Tibial nerve (tissue), 4 donors: ENCODE data around the gene COQ5. TPM values are rescaled to one million over a fixed set of nuclear protein-coding genes. Genes with fewer than 3 reads are reported as not detected.
A peak's percentile ranks its signal among the peaks of the same experiment; 100 is the strongest.
"Not testable (repeated sequence)": the region's sequence is repeated elsewhere in the genome, so short reads cannot be mapped to it uniquely, and the experiment has no call there.

ENCODE experiments used
- DNase-seq, 2 donors: peaks; one replicate each; pipeline ENCODE4 v3.0.0-alpha.2; 2019; ENCODE audit warnings: low spot score in 2 of 2
- H3K27ac ChIP-seq, 4 donors: fragments of 200-600 bp; sonication (generic) in 3 of 4; one replicate each; pipeline ENCODE4 v1.5.1; 2017 to 2019; ENCODE audit warnings: mild to moderate bottlenecking in 1 of 4
- H3K27me3 ChIP-seq, 2 donors: fragments of 200-600 bp; sonication (generic) in 1 of 2; one replicate each; pipeline versions ENCODE4 v1.5.1 to v1.6.0; 2017 to 2019
- H3K36me3 ChIP-seq, 3 donors: fragments of 200-600 bp; sonication (generic); one replicate each; pipeline ENCODE4 v1.5.1; 2018 to 2019
- H3K4me1 ChIP-seq, 4 donors: fragments of 200-600 bp; sonication (generic) in 3 of 4; one replicate each; pipeline ENCODE4 v1.5.1; 2017 to 2019
- H3K4me3 ChIP-seq, 4 donors: fragments of 200-600 bp; sonication (generic) in 3 of 4; one replicate each; pipeline ENCODE4 v1.5.1; 2017 to 2019; ENCODE audit warnings: mild to moderate bottlenecking in 1 of 4, moderate library complexity in 1 of 4
- H3K9me3 ChIP-seq, 4 donors: fragments of 200-600 bp; sonication (generic) in 3 of 4; one replicate each; pipeline ENCODE4 v1.5.1; 2017 to 2019
- EP300 ChIP-seq, 2 donors: sonication (generic); formaldehyde crosslinking; IDR thresholded peaks; one replicate each; pipeline ENCODE4 v1.6.1; 2017; ENCODE audit warnings: antibody characterized with exemption in 2 of 2, mild to moderate bottlenecking in 1 of 2
- POLR2A ChIP-seq, 2 donors: fragments of 450-650 bp; IDR thresholded peaks; one replicate each; pipeline ENCODE4 v1.6.1; 2017; ENCODE audit warnings: antibody characterized with exemption in 2 of 2, mild to moderate bottlenecking in 2 of 2, moderate library complexity in 2 of 2
- WGBS, 2 donors: methylation state at CpG; one replicate each; pipeline ENCODE4 v1.1.5; 2018; 5-methylcytosine and 5-hydroxymethylcytosine counted together
- total RNA-seq, 4 donors: library from RNA; depleted of rRNA; stranded (reverse); fragments of >200 nt; gene quantifications; one replicate each; pipeline ENCODE4 v1.1.0, GENCODE V29; 2016
- TF ChIP-seq, protein P1 (sequence below), 5 experiments: fragments of 200-600 bp in 3 of 5; fragments of 450-650 bp in 2 of 5; sonication (generic) in 3 of 5; IDR thresholded peaks; one replicate each; pipeline ENCODE4 v1.5.1; 2016 to 2019; ENCODE audit warnings: antibody characterized with exemption in 5 of 5, mild to moderate bottlenecking in 3 of 5, moderate library complexity in 2 of 5

Gene COQ5
- total RNA-seq, 4 donors from 2014 or later = 21.6 to 23.7 (median 23.4) TPM

DNA sequence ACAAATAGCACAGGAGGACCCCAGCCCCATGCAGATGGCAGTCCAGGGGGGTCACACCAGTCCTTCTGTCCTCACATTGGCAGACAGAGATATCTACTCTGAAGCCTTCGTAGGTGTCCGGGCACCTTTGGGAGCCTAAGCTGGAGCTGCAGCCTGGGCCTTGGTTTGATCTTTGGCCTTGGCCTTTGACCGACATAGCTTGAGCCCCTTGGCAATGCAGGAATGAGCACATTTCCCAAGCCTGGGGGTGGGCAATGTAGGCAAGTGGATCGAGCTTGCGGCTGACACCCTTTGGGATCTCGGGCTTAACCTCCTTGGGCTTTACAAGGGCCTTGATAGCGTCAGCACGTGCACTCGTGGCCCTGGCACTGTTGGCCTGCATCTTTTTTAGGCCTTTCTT is 6.4 kb downstream of the COQ5 start:
- no peak for DNase-seq
- TF ChIP-seq POLR2A (IDR thresholded peaks at IDR 0.05) (no peak), EP300 (IDR thresholded peaks at IDR 0.05) (no peak)
- TF ChIP-seq, protein P1, sequence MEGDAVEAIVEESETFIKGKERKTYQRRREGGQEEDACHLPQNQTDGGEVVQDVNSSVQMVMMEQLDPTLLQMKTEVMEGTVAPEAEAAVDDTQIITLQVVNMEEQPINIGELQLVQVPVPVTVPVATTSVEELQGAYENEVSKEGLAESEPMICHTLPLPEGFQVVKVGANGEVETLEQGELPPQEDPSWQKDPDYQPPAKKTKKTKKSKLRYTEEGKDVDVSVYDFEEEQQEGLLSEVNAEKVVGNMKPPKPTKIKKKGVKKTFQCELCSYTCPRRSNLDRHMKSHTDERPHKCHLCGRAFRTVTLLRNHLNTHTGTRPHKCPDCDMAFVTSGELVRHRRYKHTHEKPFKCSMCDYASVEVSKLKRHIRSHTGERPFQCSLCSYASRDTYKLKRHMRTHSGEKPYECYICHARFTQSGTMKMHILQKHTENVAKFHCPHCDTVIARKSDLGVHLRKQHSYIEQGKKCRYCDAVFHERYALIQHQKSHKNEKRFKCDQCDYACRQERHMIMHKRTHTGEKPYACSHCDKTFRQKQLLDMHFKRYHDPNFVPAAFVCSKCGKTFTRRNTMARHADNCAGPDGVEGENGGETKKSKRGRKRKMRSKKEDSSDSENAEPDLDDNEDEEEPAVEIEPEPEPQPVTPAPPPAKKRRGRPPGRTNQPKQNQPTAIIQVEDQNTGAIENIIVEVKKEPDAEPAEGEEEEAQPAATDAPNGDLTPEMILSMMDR (IDR thresholded peaks at IDR 0.05) = no peak
- 83 to 86% methylated on average over 7 to 9 of the region's 9 CpGs for WGBS, 2 donors
- H3K4me1 ChIP-seq = peaks cover 0 to 6% (median 0%) of the 10 kb centered on the region in 4 donors
- H3K36me3 ChIP-seq = peaks cover 0 to 47% (median 0%) of the 10 kb centered on the region in 3 donors
- H3K4me3 ChIP-seq = no peak overlapping the region
- no peak overlapping the region for H3K27ac ChIP-seq
- H3K9me3 ChIP-seq = no peaks in the 10 kb centered on the region
- H3K27me3 ChIP-seq = no peaks in the 10 kb centered on the region

DNA sequence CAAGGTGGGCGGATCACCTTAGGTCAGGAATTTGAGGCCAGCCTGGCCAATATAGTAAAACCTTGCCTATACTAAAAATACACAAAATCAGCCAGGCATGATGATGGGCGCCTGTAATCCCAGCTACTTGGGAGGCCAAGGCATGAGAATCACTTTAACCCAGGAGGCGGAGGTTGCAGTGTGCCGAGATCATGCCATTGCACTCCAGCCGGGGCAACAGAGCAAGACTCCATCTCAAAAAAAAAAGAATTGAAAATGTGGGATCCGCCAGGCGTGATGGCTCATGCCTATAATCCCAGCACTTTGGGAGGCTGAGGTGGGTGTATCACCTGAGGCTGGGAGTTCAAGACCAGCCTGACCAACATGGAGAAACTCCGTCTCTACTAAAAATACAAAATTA is 9.6 kb downstream of the COQ5 start:
- H3K27ac ChIP-seq, DNase-seq, H3K9me3 ChIP-seq, H3K4me3 ChIP-seq, H3K27me3 ChIP-seq: not testable (repeated sequence)
- peaks cover 0 to 12% (median 5%) of the 10 kb centered on the region in 4 donors for H3K4me1 ChIP-seq
- WGBS, 2 donors = 95 to 96% methylated on average over 8 of the region's 8 CpGs
- peaks cover 0 to 63% (median 0%) of the 10 kb centered on the region in 3 donors for H3K36me3 ChIP-seq

DNA sequence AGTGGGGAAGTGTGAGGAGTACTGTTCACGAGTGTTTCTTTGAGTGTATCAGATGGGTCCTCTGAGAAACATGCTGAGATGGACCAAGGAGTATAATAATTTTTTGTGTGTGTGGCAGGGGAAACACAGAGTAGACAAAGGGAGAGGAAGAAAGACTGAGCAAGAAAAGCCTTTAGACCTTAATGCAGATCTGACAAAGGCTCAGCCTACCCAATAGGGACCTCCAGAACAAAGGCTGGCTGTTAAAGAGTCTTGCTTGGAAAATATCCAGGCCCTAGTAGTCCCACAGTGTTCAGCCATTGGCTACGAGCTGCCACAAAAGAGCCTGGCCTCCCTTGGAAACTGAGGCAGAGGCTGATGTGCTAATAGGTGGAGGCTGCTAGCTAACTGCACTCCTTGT is 13.5 kb downstream of the COQ5 start:
- peaks cover 0 to 61% (median 0%) of the 10 kb centered on the region in 3 donors for H3K36me3 ChIP-seq
- WGBS, 2 donors = 46 to 52% methylated on average over 2 of the region's 2 CpGs
- H3K4me1 ChIP-seq = peaks cover 0 to 22% (median 10%) of the 10 kb centered on the region in 4 donors
- TF ChIP-seq POLR2A (IDR thresholded peaks at IDR 0.05) (no peak), EP300 (IDR thresholded peaks at IDR 0.05) (no peak)
- TF ChIP-seq, protein P1 (IDR thresholded peaks at IDR 0.05) = no peak
- H3K9me3 ChIP-seq = no peaks in the 10 kb centered on the region
- no peaks in the 10 kb centered on the region for H3K27me3 ChIP-seq
- DNase-seq = no peak
- H3K4me3 ChIP-seq = no peak overlapping the region
- peak overlapping the region; percentile 8 to 91 (median 70) for H3K27ac ChIP-seq

DNA sequence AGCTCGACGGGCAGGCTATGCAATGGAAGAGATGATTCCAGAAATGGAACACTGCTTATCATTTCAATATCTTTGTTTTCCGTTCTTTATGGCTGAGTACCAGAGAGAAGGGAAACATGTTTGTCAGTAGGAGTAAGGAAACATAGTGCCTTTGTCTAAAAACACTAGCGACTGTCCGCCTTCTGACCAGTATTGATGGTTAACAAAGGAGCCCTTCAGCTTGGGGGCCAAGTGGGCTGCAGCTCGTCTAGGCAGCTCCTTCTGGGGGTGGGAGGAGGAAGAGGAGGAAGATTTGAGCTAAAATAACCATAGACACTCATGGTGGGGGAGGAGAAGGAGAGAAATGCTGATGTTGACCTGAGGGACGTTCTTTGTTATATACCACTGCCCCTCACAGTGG is 15.0 kb downstream of the COQ5 start:
- Histone ChIP-seq H3K9me3 (no peaks in the 10 kb centered on the region), H3K27me3 (no peaks in the 10 kb centered on the region), H3K36me3 (peaks cover 0 to 71% (median 0%) of the 10 kb centered on the region in 3 donors), H3K4me3 (no peak overlapping the region), H3K27ac (peak overlapping the region in 3 of 4 donors; percentile 8 to 91 (median 83)), H3K4me1 (peaks cover 0 to 22% (median 10%) of the 10 kb centered on the region in 4 donors)
- WGBS, 2 donors = 48 to 56% methylated on average over 7 of the region's 7 CpGs
- no peak for DNase-seq
- TF ChIP-seq, protein P1 (IDR thresholded peaks at IDR 0.05) = no peak
- TF ChIP-seq EP300 (IDR thresholded peaks at IDR 0.05) (peak in 1 of 2 donors; percentile 68), POLR2A (IDR thresholded peaks at IDR 0.05) (no peak)

DNA sequence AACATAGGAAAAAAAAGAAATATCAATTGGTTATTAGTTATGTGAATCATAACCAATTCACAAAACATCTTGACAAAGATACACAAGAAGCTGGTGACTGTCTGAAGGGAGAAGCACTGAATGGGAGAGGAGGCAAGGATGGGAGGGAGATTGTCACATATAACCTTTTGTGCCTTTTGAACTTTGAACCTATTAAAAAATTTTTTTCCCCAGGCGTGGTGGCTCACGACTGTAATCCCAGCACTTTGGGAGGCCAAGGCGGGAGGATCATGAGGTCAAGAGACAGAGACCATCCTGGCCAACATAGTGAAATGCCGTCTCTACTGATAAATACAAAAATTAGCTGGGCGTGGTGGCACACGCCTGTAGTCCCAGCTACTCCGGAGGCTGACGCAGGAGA is 20.4 kb downstream of the COQ5 start:
- 91 to 96% methylated on average over 8 of the region's 8 CpGs for WGBS, 2 donors

More for the DNA sequence above, 20.4 kb downstream of the COQ5 start:
- no peaks in the 10 kb centered on the region for H3K9me3 ChIP-seq
- no peak overlapping the region for H3K27ac ChIP-seq
- H3K36me3 ChIP-seq = peaks cover 0 to 81% (median 0%) of the 10 kb centered on the region in 3 donors
- H3K4me3 ChIP-seq = no peak overlapping the region
- no peak for DNase-seq
- peaks cover 0 to 3% (median under 1%) of the 10 kb centered on the region in 4 donors for H3K4me1 ChIP-seq
- TF ChIP-seq EP300 (IDR thresholded peaks at IDR 0.05) (no peak), POLR2A (IDR thresholded peaks at IDR 0.05) (no peak)
- TF ChIP-seq, protein P1 (IDR thresholded peaks at IDR 0.05) = no peak
- H3K27me3 ChIP-seq = no peaks in the 10 kb centered on the region
